CD4-positive, alpha-beta T cell treated with Interleukin-17A for 4 hours (primary cell): Measurements from ENCODE around the gene ZSCAN10.
"Not testable (repeated sequence)": the region's sequence is repeated elsewhere in the genome, so short reads cannot be mapped to it uniquely, and the experiment has no call there.

ENCODE experiments used
- DNase-seq: peaks from one replicate; pipeline ENCODE4 v3.0.0-alpha.2; 2020; ENCODE audit warnings: mixed read lengths

Gene ZSCAN10

DNA sequence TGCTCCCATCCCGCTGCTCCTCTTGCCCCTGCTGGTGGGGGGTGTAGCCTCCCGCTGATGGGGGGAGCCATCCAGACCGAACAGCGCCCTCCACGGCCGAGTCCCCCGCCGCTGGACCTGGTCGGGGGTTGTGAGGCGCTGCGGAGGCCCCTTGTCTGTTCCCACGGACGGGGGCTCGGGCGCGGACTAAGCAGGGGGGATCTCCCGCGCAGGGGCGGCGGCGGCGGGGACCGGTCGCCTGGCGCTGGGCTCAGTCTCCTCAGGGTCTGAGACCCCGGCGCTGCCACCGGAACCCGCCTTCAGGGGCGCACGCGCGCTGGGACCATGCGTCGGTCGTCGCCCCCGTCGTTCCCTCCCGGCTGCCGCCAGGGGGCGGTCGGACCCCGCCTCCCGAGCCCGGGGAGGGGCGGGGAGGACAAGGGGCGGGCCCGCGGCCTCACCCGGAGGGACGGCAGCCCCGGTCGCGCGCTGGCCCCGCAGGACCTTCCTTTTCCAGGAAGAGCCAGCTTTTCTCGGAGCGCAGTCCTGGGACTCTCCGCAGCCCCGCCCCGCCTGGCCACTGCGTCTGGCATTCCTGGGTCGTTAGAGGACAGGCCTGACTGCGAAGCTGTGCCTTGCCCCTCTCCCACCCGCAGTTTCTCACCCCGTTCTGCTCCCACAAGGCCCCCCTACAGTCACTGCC is 39.9 kb downstream of the ZSCAN10 start:
- peak; percentile 91 for DNase-seq

DNA sequence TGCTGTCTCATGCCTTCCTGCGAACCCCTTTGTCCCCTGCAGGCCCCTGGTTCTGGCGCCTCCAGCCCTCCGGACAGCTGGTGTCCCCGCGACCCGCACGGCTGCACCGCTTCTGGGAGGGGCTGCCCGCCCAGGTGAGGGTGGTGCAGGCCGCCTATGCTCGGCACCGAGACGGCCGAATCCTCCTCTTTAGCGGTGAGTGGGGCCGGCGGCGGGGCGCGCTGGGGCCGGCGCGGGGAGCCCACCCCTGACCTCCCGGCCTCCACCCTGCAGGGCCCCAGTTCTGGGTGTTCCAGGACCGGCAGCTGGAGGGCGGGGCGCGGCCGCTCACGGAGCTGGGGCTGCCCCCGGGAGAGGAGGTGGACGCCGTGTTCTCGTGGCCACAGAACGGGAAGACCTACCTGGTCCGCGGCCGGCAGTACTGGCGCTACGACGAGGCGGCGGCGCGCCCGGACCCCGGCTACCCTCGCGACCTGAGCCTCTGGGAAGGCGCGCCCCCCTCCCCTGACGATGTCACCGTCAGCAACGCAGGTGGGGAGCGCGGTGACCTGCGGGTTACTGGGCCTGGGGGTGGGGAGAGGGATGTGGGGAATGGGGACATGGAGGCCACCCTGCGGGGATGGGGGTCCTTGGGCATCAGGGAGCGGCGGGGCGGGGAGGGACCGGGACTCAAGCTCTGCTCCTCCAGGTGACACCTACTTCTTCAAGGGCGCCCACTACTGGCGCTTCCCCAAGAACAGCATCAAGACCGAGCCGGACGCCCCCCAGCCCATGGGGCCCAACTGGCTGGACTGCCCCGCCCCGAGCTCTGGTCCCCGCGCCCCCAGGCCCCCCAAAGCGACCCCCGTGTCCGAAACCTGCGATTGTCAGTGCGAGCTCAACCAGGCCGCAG is 40.7 kb downstream of the ZSCAN10 start:
- peak; percentile 73 for DNase-seq

DNA sequence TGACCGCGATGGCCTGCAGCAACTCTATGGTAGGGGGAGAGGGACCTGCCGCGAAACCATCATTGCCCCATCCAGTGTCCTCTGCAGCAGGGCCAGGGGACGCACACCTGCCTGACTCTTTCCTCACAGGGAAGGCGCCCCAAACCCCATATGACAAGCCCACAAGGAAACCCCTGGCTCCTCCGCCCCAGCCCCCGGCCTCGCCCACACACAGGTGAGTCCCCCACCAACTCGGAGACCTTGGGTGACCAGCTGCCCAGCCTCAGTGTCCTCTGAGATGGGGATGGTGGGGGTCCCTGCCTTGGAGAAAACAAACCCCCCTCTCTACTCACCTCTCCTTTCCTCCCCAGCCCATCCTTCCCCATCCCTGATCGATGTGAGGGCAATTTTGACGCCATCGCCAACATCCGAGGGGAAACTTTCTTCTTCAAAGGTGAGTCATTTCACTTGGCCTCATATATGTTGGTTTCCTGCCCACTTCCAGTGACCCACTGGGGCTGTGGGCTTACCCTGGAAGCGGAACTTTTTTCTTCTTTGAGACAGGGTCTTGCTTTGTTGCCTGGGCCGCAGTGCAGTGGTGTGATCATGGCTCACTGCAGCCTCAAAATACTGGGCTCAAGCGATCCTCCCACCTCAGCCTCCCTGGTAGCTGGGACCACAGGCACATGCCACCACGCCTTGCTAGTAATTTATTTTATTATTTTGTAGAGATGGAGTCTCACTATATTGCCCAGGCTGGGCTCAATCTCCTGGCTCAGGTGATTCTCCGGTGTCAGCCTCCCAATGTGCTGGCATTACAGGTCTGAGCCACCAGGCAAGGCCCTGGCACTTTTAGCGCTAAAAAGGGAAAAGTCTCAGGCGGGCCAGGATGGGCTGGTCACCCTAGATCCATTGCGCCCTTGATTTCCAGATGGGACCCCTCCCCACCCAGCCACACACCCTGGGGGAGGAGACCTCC is 41.6 kb downstream of the ZSCAN10 start:
- DNase-seq: no peak

DNA sequence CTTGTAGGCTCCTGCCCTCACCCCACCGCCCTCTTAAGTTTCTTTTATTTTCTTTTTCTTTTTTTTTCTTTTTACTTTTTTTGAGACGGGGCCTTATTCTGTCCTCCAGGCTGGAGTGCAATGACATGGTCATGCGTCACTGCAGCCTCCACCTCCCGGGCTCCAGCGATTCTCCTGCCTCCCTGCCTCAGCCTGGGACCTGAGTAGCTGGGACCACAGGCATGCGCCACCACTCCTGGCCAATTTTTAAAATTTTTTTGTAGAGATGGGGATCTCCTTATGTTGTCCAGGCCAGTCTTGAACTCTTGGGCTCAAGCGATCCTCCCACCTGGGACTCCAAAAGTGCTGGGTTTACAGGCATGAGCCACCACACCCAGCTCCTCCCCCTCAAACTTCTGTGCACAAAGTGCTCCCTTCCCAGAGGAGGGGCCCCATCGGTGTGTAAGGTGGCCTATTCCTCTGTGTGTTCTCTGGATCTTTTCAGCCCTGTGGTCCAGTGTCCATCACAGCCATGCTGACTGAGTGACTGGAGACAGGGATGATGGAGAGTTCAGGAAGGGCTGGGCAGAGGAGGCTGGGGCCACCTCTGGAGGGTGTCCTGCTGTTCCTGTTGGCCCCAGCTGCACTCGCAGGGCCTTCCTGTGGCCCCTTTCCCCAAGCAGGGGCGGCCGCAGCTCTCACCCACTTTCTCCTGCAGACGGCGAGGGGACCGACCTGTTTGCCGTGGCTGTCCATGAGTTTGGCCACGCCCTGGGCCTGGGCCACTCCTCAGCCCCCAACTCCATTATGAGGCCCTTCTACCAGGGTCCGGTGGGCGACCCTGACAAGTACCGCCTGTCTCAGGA is 42.5 kb downstream of the ZSCAN10 start:
- no peak for DNase-seq

DNA sequence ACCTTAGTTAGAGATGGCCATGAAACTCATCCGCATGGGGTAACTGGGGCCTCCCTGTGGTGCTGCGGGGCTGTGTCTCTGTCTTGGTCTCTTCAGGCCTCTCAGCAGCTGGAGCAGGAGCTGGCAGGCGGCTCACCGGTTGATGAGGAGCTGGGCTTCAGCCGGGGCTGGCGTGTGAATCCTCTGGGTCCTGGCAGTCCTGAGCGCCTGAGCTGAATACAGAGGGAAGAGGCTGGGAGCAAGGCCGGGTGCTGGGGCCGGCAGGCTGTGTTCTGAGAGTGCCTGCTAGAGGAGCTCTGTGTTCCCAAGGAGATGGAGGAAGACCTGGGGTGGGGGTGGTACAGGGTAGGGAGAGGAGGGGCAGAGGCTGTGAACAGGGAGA is 43.4 kb downstream of the ZSCAN10 start:
- not testable (repeated sequence) for DNase-seq

DNA sequence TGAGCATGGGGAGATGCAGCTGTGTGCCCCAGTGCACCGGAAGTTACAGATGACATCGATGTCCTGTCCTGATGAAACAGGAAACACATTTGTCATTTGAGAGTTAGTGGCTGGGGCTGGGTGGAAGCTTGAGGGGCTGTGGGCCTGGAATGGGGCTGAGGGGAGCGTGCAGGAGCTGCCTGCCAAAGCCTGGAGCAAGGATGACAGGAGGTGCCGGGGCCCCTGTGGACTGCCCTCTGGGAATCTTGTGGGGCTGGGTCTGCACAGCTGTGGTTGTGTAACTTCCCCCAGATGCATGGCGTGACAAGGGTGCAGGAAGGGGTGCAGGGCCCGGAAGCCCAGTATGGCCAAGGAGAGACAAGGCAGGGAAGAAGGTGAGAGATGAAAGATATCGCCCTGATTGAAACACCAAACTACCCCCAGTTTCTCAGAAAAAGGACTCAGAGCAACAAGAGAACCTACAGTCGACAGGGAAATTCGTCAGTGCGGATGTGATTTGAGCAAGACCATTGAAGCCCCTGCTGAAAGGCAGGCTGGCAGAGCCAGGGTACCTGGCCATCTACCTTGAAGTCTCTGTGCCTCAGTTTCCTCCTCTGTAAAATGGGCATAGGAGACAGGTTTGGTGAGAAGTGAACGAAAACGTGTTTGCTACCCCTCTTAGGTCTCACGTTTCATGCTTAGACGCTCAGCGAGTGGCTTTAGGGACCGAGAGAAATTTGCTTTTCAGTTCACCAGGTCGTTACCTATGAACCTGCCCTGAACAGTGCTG is 43.9 kb downstream of the ZSCAN10 start:
- DNase-seq: peak; percentile 40

DNA sequence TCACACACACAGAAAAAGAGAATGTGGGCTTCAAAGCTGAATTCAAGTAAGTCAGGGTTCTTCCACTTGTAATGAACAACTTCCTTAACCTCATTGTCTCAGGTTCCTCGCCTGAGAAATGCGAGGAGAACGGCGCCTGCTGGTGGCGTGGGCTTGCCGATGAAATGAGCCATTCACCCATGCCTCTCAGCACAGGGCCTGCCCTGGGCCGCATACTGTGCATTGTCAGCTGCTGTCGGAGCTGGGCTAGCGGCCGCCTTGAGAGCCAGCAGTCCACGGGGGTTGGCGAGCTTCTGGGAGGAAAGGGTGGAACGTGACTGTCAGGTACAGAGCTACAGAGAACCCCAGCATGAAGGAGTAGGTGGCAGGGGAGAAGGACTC is 45.8 kb downstream of the ZSCAN10 start:
- DNase-seq: peak; percentile 53

DNA sequence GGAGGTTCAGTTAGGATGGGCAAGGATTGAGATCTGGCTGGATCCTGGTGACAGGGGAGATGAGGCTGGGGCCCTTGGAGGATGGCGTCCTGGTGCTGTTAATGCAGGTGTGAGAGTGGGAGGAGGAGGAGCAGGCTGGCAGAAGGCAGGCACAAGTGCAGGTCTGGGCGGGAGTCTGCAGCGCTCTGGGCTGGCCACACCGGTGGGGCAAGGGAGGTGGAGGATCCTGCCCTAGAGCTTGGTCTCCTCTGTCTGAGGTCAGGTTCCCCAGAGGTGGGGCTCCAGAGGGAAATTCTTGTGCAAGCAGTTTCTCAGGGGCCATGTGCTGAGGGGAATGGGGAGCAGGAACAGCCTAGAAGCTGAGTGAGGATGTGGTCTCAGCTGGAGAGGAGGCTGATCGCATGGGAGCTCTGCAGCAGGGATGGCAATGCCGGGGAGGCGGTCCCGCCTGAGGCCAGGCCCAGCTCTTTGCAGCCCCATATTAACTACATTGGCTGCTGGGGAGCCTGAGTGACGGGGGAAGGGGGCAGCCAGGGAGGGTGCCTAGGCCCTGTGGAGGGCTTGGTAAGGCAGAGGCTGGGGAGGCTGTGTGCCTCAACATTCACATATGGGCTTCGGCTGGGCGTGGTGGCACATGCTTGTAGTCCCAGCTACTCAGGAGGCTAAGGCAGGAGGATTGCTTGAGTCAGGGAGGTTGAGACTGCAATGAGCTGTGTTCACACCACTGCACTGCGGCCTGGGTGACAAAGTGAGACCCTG is 46.3 kb downstream of the ZSCAN10 start:
- DNase-seq: not testable (repeated sequence)

DNA sequence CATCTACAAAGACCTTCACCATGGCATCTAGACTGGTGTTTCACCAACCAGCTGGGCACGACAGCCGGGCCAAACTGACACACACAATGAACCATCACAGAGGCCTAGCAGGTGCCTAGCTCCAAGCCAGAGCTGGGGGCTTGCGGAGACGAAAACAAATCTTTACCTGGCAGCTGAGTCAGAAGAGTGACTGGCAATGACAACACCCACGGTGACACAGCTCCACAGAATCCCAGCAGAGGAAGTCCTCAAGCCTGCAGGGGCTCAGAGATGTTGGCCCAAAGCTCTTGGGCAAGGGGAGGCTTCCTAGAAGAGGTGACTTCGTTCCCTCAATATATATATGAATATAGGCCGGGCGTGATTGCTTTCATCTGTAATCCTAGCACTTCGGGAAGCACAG is 47.6 kb downstream of the ZSCAN10 start:
- DNase-seq: no peak

DNA sequence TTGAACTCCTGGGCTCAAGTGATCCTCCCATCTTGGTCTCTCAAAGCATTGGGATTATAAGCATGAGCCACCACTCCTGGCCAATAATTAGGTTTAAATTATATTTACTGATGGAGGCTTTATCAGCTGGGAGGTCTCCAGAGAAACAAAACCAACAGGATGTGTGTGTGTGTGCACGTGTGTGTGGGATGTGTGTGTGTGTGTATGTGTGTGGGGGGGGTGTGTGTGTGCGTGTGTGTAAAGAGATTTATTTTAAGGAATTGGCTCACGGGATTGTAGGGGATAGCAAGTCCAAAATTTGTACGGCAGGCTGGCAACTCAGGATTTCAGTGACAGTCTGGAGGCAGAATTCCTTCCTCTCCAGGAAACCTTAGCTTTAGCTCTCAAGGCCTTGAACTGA is 48.1 kb downstream of the ZSCAN10 start:
- DNase-seq: no peak

DNA sequence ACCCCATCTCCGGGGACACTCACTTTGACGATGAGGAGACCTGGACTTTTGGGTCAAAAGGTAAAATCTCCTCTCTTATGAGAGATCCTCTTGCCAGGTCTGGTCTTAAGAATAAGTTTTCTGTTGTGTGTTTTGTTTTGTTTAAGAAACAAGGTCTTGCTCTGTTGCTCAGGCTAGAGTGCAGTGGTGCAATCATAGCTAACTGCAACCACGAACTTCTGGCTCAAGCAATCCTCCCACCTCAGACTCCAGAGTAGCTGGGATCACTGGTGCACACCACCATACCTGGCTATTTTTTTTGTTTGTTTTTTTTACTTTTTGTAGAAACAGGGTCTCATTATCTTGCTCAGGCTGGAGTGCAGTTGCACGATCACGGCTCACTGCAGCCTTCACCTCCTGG is 48.6 kb downstream of the ZSCAN10 start:
- no peak for DNase-seq

DNA sequence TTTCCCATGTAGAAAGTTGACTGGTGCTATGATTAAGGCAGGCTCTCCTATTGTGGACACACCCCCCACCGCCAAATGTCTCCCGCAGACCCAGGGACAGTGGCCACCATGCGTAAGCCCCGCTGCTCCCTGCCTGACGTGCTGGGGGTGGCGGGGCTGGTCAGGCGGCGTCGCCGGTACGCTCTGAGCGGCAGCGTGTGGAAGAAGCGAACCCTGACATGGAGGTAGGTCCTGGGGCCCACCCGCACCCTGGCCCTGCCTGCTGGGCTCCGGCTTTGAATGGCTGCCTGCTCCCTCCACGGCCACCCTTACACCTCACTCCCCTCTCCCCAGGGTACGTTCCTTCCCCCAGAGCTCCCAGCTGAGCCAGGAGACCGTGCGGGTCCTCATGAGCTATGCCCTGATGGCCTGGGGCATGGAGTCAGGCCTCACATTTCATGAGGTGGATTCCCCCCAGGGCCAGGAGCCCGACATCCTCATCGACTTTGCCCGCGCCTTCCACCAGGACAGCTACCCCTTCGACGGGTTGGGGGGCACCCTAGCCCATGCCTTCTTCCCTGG is 49.1 kb downstream of the ZSCAN10 start:
- DNase-seq: no peak

DNA sequence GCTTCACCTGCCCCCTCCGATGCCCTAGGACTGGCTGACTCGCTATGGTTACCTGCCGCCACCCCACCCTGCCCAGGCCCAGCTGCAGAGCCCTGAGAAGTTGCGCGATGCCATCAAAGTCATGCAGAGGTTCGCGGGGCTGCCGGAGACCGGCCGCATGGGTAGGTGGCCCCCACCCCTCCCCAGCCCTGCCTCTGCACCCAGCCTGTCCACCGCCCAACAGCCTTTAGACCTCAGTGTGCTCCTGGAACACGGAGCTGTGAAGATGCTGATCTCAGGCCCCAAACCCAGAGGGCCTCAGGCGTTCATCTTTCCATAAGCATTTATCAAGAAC is 51.7 kb downstream of the ZSCAN10 start:
- DNase-seq: no peak

DNA sequence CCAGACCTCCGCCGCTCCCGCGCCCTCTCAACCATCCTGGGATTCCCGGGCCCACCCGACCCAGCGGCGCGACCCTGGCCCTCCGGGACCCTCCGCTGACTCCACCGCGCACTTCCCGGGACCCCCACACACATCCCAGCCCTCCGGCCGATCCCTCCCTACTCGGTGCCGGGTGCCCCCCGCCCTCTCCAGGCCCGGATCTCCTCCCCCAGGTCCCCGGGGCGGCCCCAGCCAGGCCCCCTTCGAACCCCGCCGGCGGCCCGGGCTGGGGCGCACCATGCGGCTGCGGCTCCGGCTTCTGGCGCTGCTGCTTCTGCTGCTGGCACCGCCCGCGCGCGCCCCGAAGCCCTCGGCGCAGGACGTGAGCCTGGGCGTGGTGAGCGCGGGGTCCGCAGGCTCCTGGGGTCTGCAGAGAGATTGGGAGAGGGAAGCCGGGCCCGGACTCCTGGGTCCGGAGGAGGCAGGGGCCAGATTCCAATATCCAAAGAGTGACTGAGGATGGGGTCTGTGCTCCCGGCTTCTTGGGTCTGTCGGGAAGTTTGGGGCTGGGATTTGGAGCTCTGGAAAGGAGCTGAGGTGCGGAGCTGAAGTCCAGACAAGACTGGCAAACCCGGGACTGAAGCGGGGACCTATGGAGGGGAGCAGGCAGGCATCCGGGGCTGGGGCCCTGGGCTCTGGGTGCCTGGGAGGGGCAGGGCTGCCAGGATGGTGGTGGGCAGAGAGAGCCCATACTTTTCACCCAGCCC is 52.3 kb downstream of the ZSCAN10 start:
- peak; percentile 30 for DNase-seq

DNA sequence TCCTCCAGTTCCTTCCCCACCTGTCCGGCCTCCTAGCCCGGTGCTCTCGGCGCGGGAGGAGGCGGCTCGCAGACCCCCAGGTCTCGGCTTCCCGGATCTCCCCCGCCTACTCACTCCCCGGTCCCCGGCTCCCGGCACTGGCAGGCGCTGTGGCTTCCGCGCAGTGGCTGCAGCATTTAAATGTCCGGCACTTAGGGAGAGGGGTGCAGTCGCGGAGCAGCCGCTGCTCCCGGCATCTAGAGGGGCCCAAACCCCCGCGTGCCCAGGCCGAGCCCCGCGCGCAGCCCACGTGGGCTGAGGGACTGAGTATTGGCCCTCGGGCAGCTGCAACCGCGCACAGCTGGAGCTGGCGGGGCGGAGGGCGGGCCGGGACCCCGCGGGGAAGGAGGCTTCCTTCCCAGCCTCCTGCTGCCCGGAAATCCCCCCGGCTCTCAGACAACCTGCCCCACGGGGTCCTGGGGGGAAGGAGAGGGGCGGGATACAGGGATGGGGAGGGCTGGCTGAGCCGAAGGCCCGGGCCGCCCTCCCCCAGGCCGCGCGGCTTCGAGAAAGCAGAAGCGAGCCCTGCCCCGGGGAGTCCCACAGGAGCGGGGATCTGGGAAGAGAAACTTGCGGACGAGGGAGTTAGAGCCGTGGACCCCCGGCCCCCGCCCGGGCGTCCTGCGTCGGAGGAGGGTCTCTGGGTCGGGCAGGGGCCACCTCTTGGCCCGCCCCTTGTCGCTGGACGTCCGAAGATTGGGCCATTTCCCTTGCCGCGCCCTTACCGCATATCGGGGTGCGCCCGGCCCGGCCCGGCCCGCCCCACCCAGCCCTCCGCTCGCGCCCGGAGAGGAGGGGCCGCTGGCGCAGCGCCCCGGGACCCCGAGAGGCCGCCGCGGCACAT is 53.1 kb downstream of the ZSCAN10 start, which contains the start of gene MMP25:
Gene MMP25 (plus strand): TSS at position 804 of the 883 bp plus-strand sequence. CDS start 357 bp downstream, outside the sequence.
- no peak for DNase-seq

DNA sequence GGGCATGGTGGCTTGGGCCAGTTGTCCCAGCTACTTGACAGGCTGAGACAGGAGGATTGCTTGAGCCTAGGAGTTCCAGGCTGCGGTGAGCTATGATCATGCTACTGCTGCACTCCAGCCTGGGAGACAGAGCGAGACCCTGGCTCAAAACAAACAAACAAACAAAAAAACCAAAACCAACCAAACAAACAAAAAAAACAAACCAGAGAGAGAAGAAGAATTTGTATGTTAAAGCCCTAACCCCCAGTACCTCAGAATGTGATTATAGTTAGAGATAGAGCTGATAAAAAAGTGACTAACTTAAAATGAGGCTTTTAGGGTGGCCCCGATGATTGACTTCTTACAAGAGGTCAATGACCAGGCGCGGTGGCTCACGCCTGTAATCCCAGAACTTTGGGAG is 54.4 kb downstream of the ZSCAN10 start:
- DNase-seq: no peak

DNA sequence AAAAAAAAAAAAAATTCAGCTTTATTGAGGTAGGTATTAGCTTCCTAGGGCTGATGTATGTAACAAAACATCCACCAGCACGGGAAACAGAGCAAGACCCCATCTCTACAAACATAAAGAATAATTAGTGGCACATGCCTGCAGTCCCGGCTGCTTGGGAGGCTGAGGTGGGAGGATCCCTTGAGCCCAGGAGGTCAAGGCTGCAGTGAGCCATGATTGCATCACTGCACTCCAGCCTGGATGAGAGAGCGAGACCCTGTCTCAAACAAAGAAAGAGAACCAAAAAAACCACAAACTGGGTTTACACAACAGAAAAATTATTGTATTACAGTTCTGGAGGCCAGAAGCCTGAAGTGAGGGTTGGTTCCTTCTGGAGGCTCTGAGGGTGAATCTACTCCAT is 56.7 kb downstream of the ZSCAN10 start:
- DNase-seq: no peak

DNA sequence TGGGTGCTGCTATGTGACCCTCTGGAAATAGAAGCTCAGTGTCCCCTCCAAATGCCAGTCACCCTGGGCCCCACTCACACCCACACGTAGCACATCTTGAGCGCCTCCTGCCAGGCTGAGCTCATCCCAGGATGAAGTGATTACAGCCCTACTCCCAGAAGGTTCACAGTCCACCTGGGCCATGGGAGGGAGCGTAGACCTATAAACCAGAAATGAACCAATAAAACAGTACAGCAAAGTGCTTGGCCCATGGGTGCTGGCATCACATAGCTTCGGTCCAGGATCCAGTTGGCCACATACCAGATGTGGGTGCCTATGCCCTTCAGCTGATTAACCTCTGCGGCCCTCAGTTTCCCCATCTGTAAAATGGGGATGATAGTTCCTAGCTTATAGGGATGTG is 60.2 kb downstream of the ZSCAN10 start:
- DNase-seq: no peak
